GM18951 (cell line): Measurements from ENCODE around the gene RTF2.

ENCODE experiments used
- POLR2A ChIP-seq: IDR thresholded peaks from 4 replicates; pipeline ENCODE4 v1.6.1; 2011; ENCODE audit warnings: mild to moderate bottlenecking; ENCODE audit not compliant: insufficient read length, insufficient read depth; ENCODE audit errors: extremely low read depth
- in situ Hi-C: fragments of 300-500 bp; cut with MboI; formaldehyde crosslinking; loops from one replicate; pipeline ENCODE4 v1.12.0; 2022; ENCODE audit warnings: low sequenced_read_pairs, mixed read lengths, inconsistent platforms; ENCODE audit not compliant: unreplicated experiment

RTF2 gene

DNA sequence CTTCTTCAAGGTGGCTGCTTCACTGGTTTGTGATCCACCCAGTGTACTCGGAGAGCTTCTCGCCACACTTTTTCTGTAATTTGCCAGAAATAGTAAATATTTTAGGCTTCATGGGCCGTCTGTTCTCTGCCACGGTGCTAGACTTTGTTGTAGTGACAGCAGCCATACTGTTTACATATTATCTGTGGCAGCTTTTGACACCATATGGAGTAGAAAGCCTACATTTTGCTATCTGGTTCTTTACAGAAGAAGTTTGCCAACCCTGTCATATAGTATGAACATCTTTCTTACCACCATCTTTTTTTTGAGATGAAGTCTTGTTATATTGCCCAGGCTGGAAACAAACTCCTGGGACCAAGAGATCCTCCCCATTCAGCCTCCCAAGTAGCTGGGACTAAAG, 97.1 kb downstream of the RTF2 start:
- in situ Hi-C loops = no loop called here
- TF ChIP-seq POLR2A = no peak

DNA sequence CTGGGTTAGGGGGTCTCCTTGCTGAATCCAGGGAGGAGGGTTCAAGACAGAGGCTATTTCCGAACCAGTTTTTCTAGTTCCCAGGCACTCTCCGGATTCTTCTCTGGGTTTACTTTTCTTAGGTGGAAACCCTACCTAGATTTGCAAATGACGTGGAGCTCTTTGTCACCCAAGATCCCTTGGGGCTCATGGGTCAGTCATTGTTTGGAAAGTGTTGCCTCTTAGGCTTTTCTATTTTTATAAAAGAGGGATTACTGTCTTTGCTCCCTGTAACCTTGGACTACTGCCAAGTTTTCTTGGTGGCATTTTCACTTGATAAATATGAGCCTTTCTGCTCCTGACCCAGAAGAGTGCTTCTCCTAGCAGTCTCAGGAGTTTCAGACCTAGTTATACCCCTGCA, 98.2 kb downstream of the RTF2 start:
- in situ Hi-C loops = no loop called here
- no peak for TF ChIP-seq POLR2A
